H1 (cell line): ENCODE data around the gene HOXA11. TPM values are rescaled to one million over a fixed set of nuclear protein-coding genes. Genes with fewer than 3 reads are reported as not detected.

Experiments
- CTCF ChIA-PET: fragments of 300-600 bp; sonication (Branson Sonifier 250); formaldehyde crosslinking; loops from one replicate; lab custom pipeline; 2021; ENCODE audit not compliant: partially characterized antibody; lab: Charles Lee
- POLR2A ChIA-PET: fragments of 300-600 bp; sonication (Branson Sonifier 250); formaldehyde crosslinking; loops from one replicate; lab custom pipeline; 2021; ENCODE audit warnings: inconsistent platforms; ENCODE audit not compliant: partially characterized antibody; lab: Charles Lee
- DNase-seq, 2 experiments: peaks; one replicate each; pipeline versions ENCODE4 v3.0.0 to v3.0.0-alpha.2; 2010 to 2022; ENCODE audit warnings: low spot score in 2 of 2, low read depth in 1 of 2, mixed read lengths in 1 of 2
- FAIRE-seq: peaks from 2 replicates; lab custom pipeline; 2011; peaks lifted over from hg19 to GRCh38; lab: Jason Lieb, UNC
- H2AFZ ChIP-seq: 2 replicates; pipeline ENCODE4 v1.8.1; 2012; ENCODE audit warnings: low read length, inconsistent platforms
- H2AK5ac ChIP-seq: 2 replicates; pipeline ENCODE4 v1.6.1; 2013; ENCODE audit warnings: low read depth, low read length
- H2BK120ac ChIP-seq: replicated peaks from 2 replicates; pipeline ENCODE3; 2013; ENCODE audit warnings: low read depth, low read length, inconsistent platforms
- H2BK12ac ChIP-seq: 2 replicates; pipeline ENCODE4 v1.6.1; 2013; ENCODE audit warnings: low read depth, low read length
- H2BK15ac ChIP-seq: 2 replicates; pipeline ENCODE4 v1.6.1; 2013; ENCODE audit warnings: low read length
- H2BK20ac ChIP-seq: 2 replicates; pipeline ENCODE4 v1.6.1; 2013; ENCODE audit warnings: low read length
- H2BK5ac ChIP-seq: 2 replicates; pipeline ENCODE4 v1.6.1; 2013; ENCODE audit warnings: low read depth, low read length
- H3K14ac ChIP-seq: 2 replicates; pipeline ENCODE4 v1.6.1; 2013; ENCODE audit warnings: inconsistent platforms; ENCODE audit not compliant: insufficient read length
- H3K18ac ChIP-seq: 2 replicates; pipeline ENCODE4 v1.6.1; 2013; ENCODE audit warnings: low read length; ENCODE audit errors: extremely low read depth
- H3K23ac ChIP-seq: 2 replicates; pipeline ENCODE4 v1.6.1; 2013; ENCODE audit warnings: inconsistent platforms; ENCODE audit not compliant: insufficient read length
- H3K23me2 ChIP-seq: 2 replicates; pipeline ENCODE4 v1.6.1; 2013; ENCODE audit warnings: low read depth, low read length
- H3K27ac ChIP-seq: 2 replicates; pipeline ENCODE4 v1.6.1; 2011; ENCODE audit warnings: low read depth, low read length, inconsistent platforms
- H3K27me3 ChIP-seq, 4 experiments: replicated peaks in 1 of 4; 1 replicate in 1 of 4; 2 replicates in 3 of 4; pipeline versions ENCODE4 v1.6.1 to v1.8.1; 2011 to 2013; ENCODE audit warnings: low read length in 3 of 4, mild to moderate bottlenecking in 3 of 4, inconsistent platforms in 2 of 4, mixed read lengths in 2 of 4, moderate library complexity in 1 of 4; ENCODE audit not compliant: control insufficient read depth in 3 of 4, insufficient read depth in 3 of 4; ENCODE audit errors: extremely low read depth in 1 of 4
- H3K36me3 ChIP-seq, 4 experiments: 2 replicates each; pipeline versions ENCODE4 v1.6.1 to v1.8.1; 2011 to 2013; ENCODE audit warnings: mild to moderate bottlenecking in 4 of 4, low read length in 3 of 4, moderate library complexity in 2 of 4, control low read depth in 1 of 4, inconsistent platforms in 1 of 4; ENCODE audit not compliant: insufficient read depth in 4 of 4, control insufficient read depth in 2 of 4
- H3K4ac ChIP-seq: replicated peaks from 2 replicates; pipeline ENCODE3; 2013; ENCODE audit warnings: low read length, low read depth, mixed read lengths, inconsistent platforms; ENCODE audit not compliant: insufficient read length
- H3K4me1 ChIP-seq, 4 experiments: replicated peaks in 1 of 4; 1 replicate in 1 of 4; 2 replicates in 3 of 4; pipeline versions ENCODE4 v1.6.1 to v1.8.1; 2011 to 2013; ENCODE audit warnings: low read length in 3 of 4, inconsistent platforms in 2 of 4, mixed read lengths in 1 of 4; ENCODE audit not compliant: insufficient read depth in 4 of 4, control insufficient read depth in 3 of 4
- H3K4me2 ChIP-seq, 2 experiments: 2 replicates each; pipeline versions ENCODE4 v1.6.1 to v1.8.1; 2011 to 2013; ENCODE audit warnings: low read depth in 2 of 2, low read length in 2 of 2, control low read depth in 1 of 2, inconsistent platforms in 1 of 2, mild to moderate bottlenecking in 1 of 2; ENCODE audit not compliant: insufficient read depth in 1 of 2
- H3K4me3 ChIP-seq, 4 experiments: fragments of 200-600, 300-600 bp in 1 of 4; sonication (generic), shearing (Covaris generic), sonication (Bioruptor Twin) in 1 of 4; 2 replicates each; pipeline versions ENCODE4 v1.5.1 to v1.8.1; 2011 to 2016; ENCODE audit warnings: low read length in 4 of 4, low read depth in 3 of 4, control low read depth in 2 of 4, inconsistent platforms in 2 of 4, mild to moderate bottlenecking in 2 of 4, mixed read lengths in 1 of 4, moderate library complexity in 1 of 4; ENCODE audit not compliant: insufficient read depth in 2 of 4; ENCODE audit errors: extremely low read depth in 1 of 4
- H3K56ac ChIP-seq: replicated peaks from 2 replicates; pipeline ENCODE3; 2013; ENCODE audit warnings: low read depth, mild to moderate bottlenecking, mixed read lengths, low read length, inconsistent platforms; ENCODE audit not compliant: insufficient read length
- H3K79me1 ChIP-seq: 2 replicates; pipeline ENCODE4 v1.6.1; 2013; ENCODE audit warnings: low read depth, low read length, control low read depth
- H3K79me2 ChIP-seq, 2 experiments: 2 replicates each; pipeline versions ENCODE4 v1.6.1 to v1.8.1; 2012 to 2013; ENCODE audit warnings: low read length in 2 of 2, mild to moderate bottlenecking in 2 of 2, inconsistent platforms in 1 of 2; ENCODE audit not compliant: insufficient read depth in 2 of 2, control insufficient read depth in 1 of 2
- H3K9ac ChIP-seq, 4 experiments: replicated peaks in 1 of 4; 1 replicate in 1 of 4; 2 replicates in 3 of 4; pipeline versions ENCODE4 v1.6.1 to v1.8.1; 2011 to 2013; ENCODE audit warnings: low read depth in 3 of 4, low read length in 3 of 4, control low read depth in 2 of 4, mild to moderate bottlenecking in 2 of 4, moderate library complexity in 2 of 4, inconsistent platforms in 1 of 4; ENCODE audit errors: extremely low read depth in 1 of 4
- H3K9me3 ChIP-seq, 2 experiments: 2 replicates each; pipeline versions ENCODE4 v1.6.1 to v1.8.1; 2012 to 2013; ENCODE audit warnings: mild to moderate bottlenecking in 2 of 2, moderate library complexity in 2 of 2, control low read depth in 1 of 2, inconsistent platforms in 1 of 2, low read depth in 1 of 2, low read length in 1 of 2, mixed read lengths in 1 of 2; ENCODE audit not compliant: insufficient read depth in 2 of 2
- H4K20me1 ChIP-seq, 2 experiments: replicated peaks in 1 of 2; 2 replicates each; pipeline versions ENCODE3 to v1.8.1; 2011 to 2013; ENCODE audit warnings: inconsistent platforms in 2 of 2, low read length in 2 of 2, mild to moderate bottlenecking in 1 of 2; ENCODE audit not compliant: insufficient read depth in 2 of 2, control insufficient read depth in 1 of 2
- H4K5ac ChIP-seq: 2 replicates; pipeline ENCODE4 v1.6.1; 2013; ENCODE audit warnings: low read length, low read depth, mixed read lengths, inconsistent platforms; ENCODE audit not compliant: insufficient read length
- H4K8ac ChIP-seq: 2 replicates; pipeline ENCODE4 v1.8.0; 2013; ENCODE audit warnings: mild to moderate bottlenecking, moderate library complexity, low read length, inconsistent platforms; ENCODE audit not compliant: insufficient read depth; ENCODE audit errors: extremely low read depth
- H4K91ac ChIP-seq: replicated peaks from 2 replicates; pipeline ENCODE3; 2013; ENCODE audit warnings: low read length, mixed read lengths, inconsistent platforms; ENCODE audit not compliant: insufficient read length
- BRCA1 ChIP-seq: IDR thresholded peaks from 2 replicates; pipeline ENCODE4 v1.6.1; 2012; ENCODE audit warnings: low read depth, low read length, improper control_type of control experiment
- EZH2 ChIP-seq: fragments of 200-600 bp; sonication (generic); IDR thresholded peaks from 2 replicates; pipeline ENCODE4 v1.7.1; 2012; ENCODE audit warnings: low read depth, mild to moderate bottlenecking, moderate library complexity, low read length, inconsistent platforms; ENCODE audit not compliant: severe bottlenecking
- HDAC6 ChIP-seq: IDR thresholded peaks from one replicate; pipeline ENCODE4 v1.7.1; 2012; ENCODE audit warnings: low read depth, mild to moderate bottlenecking, inconsistent platforms, low read length, moderate library complexity
- RNF2 ChIP-seq: fragments of 200-900, 300-1000 bp; sonication (generic); IDR thresholded peaks from 2 replicates; pipeline ENCODE4 v1.7.1; 2016; ENCODE audit warnings: borderline replicate concordance, low read depth, mild to moderate bottlenecking, antibody characterized with exemption, low read length; ENCODE audit not compliant: poor library complexity, severe bottlenecking; ENCODE audit errors: missing control alignments
- SIN3A ChIP-seq, 2 experiments: IDR thresholded peaks in 1 of 2; conservative IDR thresholded peaks in 1 of 2; 2 replicates each; pipeline ENCODE4 v1.6.1; 2011 to 2012; ENCODE audit warnings: low read length in 2 of 2, improper control_type of control experiment in 1 of 2, low read depth in 1 of 2, mild to moderate bottlenecking in 1 of 2
- USF2 ChIP-seq: IDR thresholded peaks from 2 replicates; pipeline ENCODE4 v1.6.1; 2011; ENCODE audit warnings: low read length, improper control_type of control experiment
- WGBS, 2 experiments: shearing (Covaris generic) in 1 of 2; methylation state at CpG; one replicate each; pipeline versions ENCODE4 v1.1.6 to v1.1.7; 2013 to 2015; ENCODE audit warnings: low lambda C conversion rate in 2 of 2, mixed read lengths in 2 of 2, inconsistent platforms in 1 of 2, low coverage in 1 of 2, missing lambda C conversion rate in 1 of 2; ENCODE audit not compliant: insufficient replicate concordance in 2 of 2, insufficient coverage in 1 of 2, insufficient read length in 1 of 2; ENCODE audit errors: extremely low coverage in 1 of 2, missing lambda C conversion rate in 1 of 2; 5-methylcytosine and 5-hydroxymethylcytosine counted together
- polyA plus RNA-seq, 7 experiments: library from polyadenylated mRNA; depleted of rRNA in 3 of 7; stranded (reverse) in 5 of 7; unstranded in 2 of 7; fragments of >200 nt in 5 of 7; fragments of 200-250 nt in 2 of 7; gene quantifications; 1 replicate in 5 of 7; 2 replicates in 1 of 7; 4 replicates in 1 of 7; pipeline versions ENCODE4 v1.2.1 to v1.2.3, GENCODE V29; 2011 to 2013; ENCODE audit warnings: missing spikeins in 2 of 7, mixed read lengths in 2 of 7
- total RNA-seq: library from RNA; stranded (reverse); fragmentation: NEBNext Ultra II Directional; extraction: Animal tissue kit (Norgen Biotek cat#: 25700); gene quantifications from 2 replicates; pipeline ENCODE4 v1.2.1, GENCODE V29; 2021

HOXA11 gene
- total and polyA plus RNA-seq, 2 of the 8 experiments (the other 6 are each of a cell fraction or from before 2014, with no cell fraction given), result not detected

GRCh38 chr7:27154369-27154768 lies 30.7 kb downstream of the HOXA11 start:
- CTCF ChIA-PET, result interaction anchor here (0.6 to 4.2 kb wide), 4 partner anchors 11 to 212 kb away, joined by 3 to 33 read pairs (median 5); partner anchors contain the start of gene HOXA5
- no peak overlapping the region for H2BK5ac ChIP-seq
- DNase-seq (peak in 1 of 2 experiments; percentile 48), FAIRE-seq (no peak)
- H4K5ac ChIP-seq, result no peak overlapping the region
- H3K27me3 ChIP-seq, result peaks cover 98 to 100% (median 100%) of the 10 kb centered on the region in 4 experiments
- no peak overlapping the region for H3K14ac ChIP-seq
- H3K79me2 ChIP-seq, result no peaks in the 10 kb centered on the region
- no peak overlapping the region for H3K4ac ChIP-seq
- peaks cover 0 to 10% of the 10 kb centered on the region in 2 experiments; a peak in 1 of 4 replicates for H3K9me3 ChIP-seq
- H2BK20ac ChIP-seq, result no peak overlapping the region
- peaks cover 2% of the 10 kb centered on the region; the same call in 1 of the 2 replicates for H3K23me2 ChIP-seq
- H3K9ac ChIP-seq, result no peak overlapping the region
- no peak overlapping the region for H3K18ac ChIP-seq
- no peak overlapping the region for H3K27ac ChIP-seq
- H4K8ac ChIP-seq, result no peak overlapping the region
- H2BK120ac ChIP-seq, result no peak overlapping the region
- H2AFZ ChIP-seq, result no peak overlapping the region
- H3K4me1 ChIP-seq, result peaks cover 0 to 2% (median under 1%) of the 10 kb centered on the region in 4 experiments; a peak in 3 of 7 replicates
- H3K56ac ChIP-seq, result no peak overlapping the region
- no peak overlapping the region for H3K4me2 ChIP-seq
- 29% methylated on average over 10 of the region's 10 CpGs; no CpG with 5 or more reads in 1 of the 2 experiments for WGBS, 2 experiments
- H4K91ac ChIP-seq, result no peak overlapping the region
- peaks cover 0 to 18% (median 0%) of the 10 kb centered on the region in 4 experiments; a peak in 1 of 8 replicates for H3K36me3 ChIP-seq
- no peak overlapping the region for H3K4me3 ChIP-seq
- H4K20me1 ChIP-seq, result peaks cover 27 to 55% of the 10 kb centered on the region in 2 experiments
- H2BK12ac ChIP-seq, result no peak overlapping the region
- no peak overlapping the region for H2BK15ac ChIP-seq
- no peak overlapping the region for H2AK5ac ChIP-seq
- POLR2A ChIA-PET, result no interaction called here
- H3K79me1 ChIP-seq, result no peaks in the 10 kb centered on the region
- no peak overlapping the region for H3K23ac ChIP-seq
- TF ChIP-seq SIN3A (conservative IDR thresholded peaks at IDR 0.05 in 1 of 2, IDR thresholded peaks at IDR 0.05 in 1 of 2; ENCODE audit: low read depth in 1 of 2, low read length in 2 of 2) (no peak), USF2 (no peak), HDAC6 (no peak), BRCA1 (no peak), EZH2 (no peak), RNF2 (peak; percentile 44)
